Measurements from ENCODE around the gene DDX56. TPM values are rescaled to one million over a fixed set of nuclear protein-coding genes. Genes with fewer than 3 reads are reported as not detected.

Gene DDX56
- total and polyA plus RNA-seq, 2 donors (not counting 1 experiment from before 2014, with no cell fraction given): 36.0 to 44.4 TPM

DNA sequence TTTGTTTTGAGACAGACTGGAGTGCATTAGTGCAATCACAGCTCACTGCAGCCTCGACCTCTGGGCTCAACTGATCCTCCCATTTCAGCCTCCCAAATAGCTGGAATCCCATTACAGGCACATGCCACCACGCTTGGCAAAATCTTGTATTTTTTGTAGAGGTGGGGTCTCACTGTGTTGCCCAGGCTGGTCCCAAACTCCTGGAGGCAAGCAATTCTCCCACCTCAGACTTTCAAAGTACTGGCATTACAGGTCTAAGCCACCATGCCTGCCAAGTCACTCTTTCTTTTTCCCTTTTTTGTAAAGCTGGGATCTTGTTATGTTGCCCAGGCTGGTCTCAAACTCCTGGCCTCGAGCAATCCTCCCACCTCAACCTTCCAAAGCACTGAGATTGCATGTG is 24.3 kb downstream of the DDX56 start:
- Histone ChIP-seq H2AFZ (ENCODE audit: low read length) (no peak overlapping the region), H3K4me2 (ENCODE audit: extremely low read depth, insufficient read depth, low read length) (no peak overlapping the region), H4K20me1 (ENCODE audit: control insufficient read depth, extremely low read depth, insufficient read depth, low read length) (no peaks in the 10 kb centered on the region), H3K9ac (ENCODE audit: insufficient read depth, low read length) (no peak overlapping the region), H3K36me3 (ENCODE audit: control insufficient read depth, insufficient read depth, low read length) (no peaks in the 10 kb centered on the region), H3K27ac (ENCODE audit: insufficient read depth, low read length) (no peak overlapping the region), H3K27me3 (ENCODE audit: control insufficient read depth, insufficient read depth, low read length) (peaks cover 5% of the 10 kb centered on the region), H3K9me3 (ENCODE audit: control insufficient read depth, insufficient read depth, low read depth, low read length) (no peaks in the 10 kb centered on the region), H3K79me2 (ENCODE audit: control insufficient read depth, insufficient read depth, low read length) (no peaks in the 10 kb centered on the region), H3K4me1 (ENCODE audit: control insufficient read depth, extremely low read depth, insufficient read depth, low read length) (no peaks in the 10 kb centered on the region), H3K4me3 (replicated peaks in 1 of 4; ENCODE audit: control extremely low read depth in 1 of 4, insufficient read depth in 1 of 4, low read depth in 3 of 4, low read length in 4 of 4) (no peak overlapping the region)
- DNase-seq (ENCODE audit: low read depth in 2 of 2): no peak
- TF ChIP-seq CTCF (conservative IDR thresholded peaks at IDR 0.05 in 1 of 2, IDR thresholded peaks at IDR 0.05 in 1 of 2; ENCODE audit: low read depth in 1 of 2, low read length in 2 of 2) (no peak), EZH2 (IDR thresholded peaks at IDR 0.05; ENCODE audit: low read length, missing control alignments) (no peak)

DNA sequence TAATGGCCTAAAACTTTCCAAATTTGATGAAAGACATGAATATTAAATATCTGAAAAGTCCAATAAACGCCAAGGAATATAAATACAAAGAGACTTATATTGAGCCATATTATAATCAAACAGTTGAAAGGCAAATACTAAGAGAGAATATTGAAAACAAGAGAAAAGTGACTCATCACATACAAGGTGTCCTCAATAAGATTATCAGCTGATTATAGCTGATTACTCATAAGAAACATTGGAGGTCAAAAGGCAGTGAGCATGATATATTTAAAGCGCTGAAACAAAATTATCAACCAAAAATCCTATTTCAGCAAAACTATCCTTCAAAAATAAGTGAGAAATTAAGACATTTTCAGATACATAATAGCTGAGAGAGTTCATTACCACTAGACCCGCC is 24.8 kb downstream of the DDX56 start:
- Histone ChIP-seq H2AFZ (ENCODE audit: low read length) (no peak overlapping the region), H4K20me1 (ENCODE audit: control insufficient read depth, extremely low read depth, insufficient read depth, low read length) (no peaks in the 10 kb centered on the region), H3K27me3 (ENCODE audit: control insufficient read depth, insufficient read depth, low read length) (peaks cover 5% of the 10 kb centered on the region), H3K9me3 (ENCODE audit: control insufficient read depth, insufficient read depth, low read depth, low read length) (no peaks in the 10 kb centered on the region), H3K79me2 (ENCODE audit: control insufficient read depth, insufficient read depth, low read length) (no peaks in the 10 kb centered on the region), H3K36me3 (ENCODE audit: control insufficient read depth, insufficient read depth, low read length) (no peaks in the 10 kb centered on the region), H3K27ac (ENCODE audit: insufficient read depth, low read length) (no peak overlapping the region), H3K4me3 (replicated peaks in 1 of 4; ENCODE audit: control extremely low read depth in 1 of 4, insufficient read depth in 1 of 4, low read depth in 3 of 4, low read length in 4 of 4) (no peak overlapping the region), H3K9ac (ENCODE audit: insufficient read depth, low read length) (no peak overlapping the region), H3K4me1 (ENCODE audit: control insufficient read depth, extremely low read depth, insufficient read depth, low read length) (no peaks in the 10 kb centered on the region), H3K4me2 (ENCODE audit: extremely low read depth, insufficient read depth, low read length) (no peak overlapping the region)
- DNase-seq (ENCODE audit: low read depth in 2 of 2): no peak
- TF ChIP-seq EZH2 (IDR thresholded peaks at IDR 0.05; ENCODE audit: low read length, missing control alignments) (no peak), CTCF (conservative IDR thresholded peaks at IDR 0.05 in 1 of 2, IDR thresholded peaks at IDR 0.05 in 1 of 2; ENCODE audit: low read depth in 1 of 2, low read length in 2 of 2) (no peak)

DNA sequence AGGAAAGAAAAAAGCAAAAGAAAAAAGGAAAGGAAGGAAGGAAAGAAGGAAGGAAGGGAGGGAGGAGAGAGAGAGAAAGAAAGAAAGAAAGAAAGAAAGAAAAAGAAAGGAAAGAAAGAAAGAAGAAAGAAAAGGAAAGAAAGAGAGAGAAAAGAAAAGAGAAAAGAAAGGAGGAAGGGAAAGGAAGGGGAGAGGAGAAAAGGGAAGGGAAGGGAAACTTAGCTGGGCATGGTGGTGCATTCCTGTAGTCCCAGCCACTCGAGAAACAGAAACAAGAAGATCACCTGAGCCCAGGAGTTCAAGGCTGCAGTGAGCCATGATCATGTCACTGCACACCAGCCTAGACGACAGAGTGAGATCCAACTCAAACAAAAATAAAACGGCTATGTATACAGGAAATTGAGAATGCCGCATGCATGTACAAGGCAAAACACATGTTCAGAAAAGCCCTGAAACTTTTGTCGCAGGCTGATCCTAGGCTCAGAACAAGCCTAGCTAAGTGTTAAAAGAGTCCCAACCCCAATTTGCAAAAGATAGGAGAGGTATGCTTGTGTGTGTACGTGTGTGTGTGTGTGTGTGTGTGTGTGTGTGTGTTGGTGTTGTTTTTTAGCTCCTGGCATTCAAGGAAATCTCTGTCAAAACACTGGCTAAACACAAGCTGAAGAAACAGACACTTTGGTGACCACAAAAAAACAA is 26.0 kb downstream of the DDX56 start:
- H3K4me2 ChIP-seq (ENCODE audit: extremely low read depth, insufficient read depth, low read length): peak overlapping the region; percentile 44
- no peaks in the 10 kb centered on the region for H4K20me1 ChIP-seq (ENCODE audit: control insufficient read depth, extremely low read depth, insufficient read depth, low read length)
- H3K36me3 ChIP-seq (ENCODE audit: control insufficient read depth, insufficient read depth, low read length): no peaks in the 10 kb centered on the region
- peak; percentile 6 to 12 for DNase-seq (ENCODE audit: low read depth in 2 of 2)
- no peaks in the 10 kb centered on the region for H3K9me3 ChIP-seq (ENCODE audit: control insufficient read depth, insufficient read depth, low read depth, low read length)
- TF ChIP-seq EZH2 (IDR thresholded peaks at IDR 0.05; ENCODE audit: low read length, missing control alignments) (no peak), CTCF (conservative IDR thresholded peaks at IDR 0.05 in 1 of 2, IDR thresholded peaks at IDR 0.05 in 1 of 2; ENCODE audit: low read depth in 1 of 2, low read length in 2 of 2) (no peak)
- H2AFZ ChIP-seq (ENCODE audit: low read length): no peak overlapping the region
- H3K79me2 ChIP-seq (ENCODE audit: control insufficient read depth, insufficient read depth, low read length): no peaks in the 10 kb centered on the region
- no peak overlapping the region for H3K27ac ChIP-seq (ENCODE audit: insufficient read depth, low read length)
- no peak overlapping the region for H3K4me3 ChIP-seq (replicated peaks in 1 of 4; ENCODE audit: control extremely low read depth in 1 of 4, insufficient read depth in 1 of 4, low read depth in 3 of 4, low read length in 4 of 4)
- H3K27me3 ChIP-seq (ENCODE audit: control insufficient read depth, insufficient read depth, low read length): peaks cover 5% of the 10 kb centered on the region
- no peak overlapping the region for H3K9ac ChIP-seq (ENCODE audit: insufficient read depth, low read length)
- peaks cover 2% of the 10 kb centered on the region for H3K4me1 ChIP-seq (ENCODE audit: control insufficient read depth, extremely low read depth, insufficient read depth, low read length)

Measured in fibroblast of lung (primary cell).